GM12878 (cell line): ENCODE measurements around the gene DICER1. TPM values are rescaled to one million over a fixed set of nuclear protein-coding genes. Genes with fewer than 3 reads are reported as not detected.

Source experiments
- ATAC-seq: fragments of 200-7000 bp; cut with Tn5 transposase; 3 replicates; pipeline ENCODE4 v1.9.1; 2020; ENCODE audit warnings: mild to moderate bottlenecking, moderate library complexity
- BruUV-seq: library from RNA; stranded (reverse); fragments of 400-500 nt; replicated peaks from 2 replicates; lab custom pipeline; 2021; lab: Mats Ljungman, UMichigan
- CTCF ChIA-PET: fragments of 300-600 bp; sonication (Branson Sonifier 250); formaldehyde crosslinking; extraction: SDS; loops from one replicate; lab custom pipeline; 2021; ENCODE audit warnings: inconsistent platforms; lab: Yijun Ruan, JAX
- POLR2A ChIA-PET: fragments of 350-600 bp; formaldehyde crosslinking; extraction: SDS; loops from one replicate; lab custom pipeline; 2021; ENCODE audit warnings: inconsistent platforms; lab: Charles Lee
- RAD21 ChIA-PET: fragments of 300-600 bp; sonication (Branson Sonifier 250); formaldehyde crosslinking; loops from one replicate; lab custom pipeline; 2023; ENCODE audit warnings: antibody characterized with exemption; ENCODE audit not compliant: unreplicated experiment; lab: Charles Lee
- SMC1A ChIA-PET: fragments of 300-600 bp; sonication (Branson Sonifier 250); formaldehyde crosslinking; loops from one replicate; lab custom pipeline; 2023; ENCODE audit not compliant: unreplicated experiment, uncharacterized antibody; lab: Charles Lee
- DNase-seq: peaks from one replicate; pipeline ENCODE4 v3.0.0-alpha.2; 2011; ENCODE audit warnings: low read depth, low spot score
- FAIRE-seq: peaks from 3 replicates; lab custom pipeline; 2011; peaks lifted over from hg19 to GRCh38; lab: Jason Lieb, UNC
- H2AFZ ChIP-seq: 2 replicates; pipeline ENCODE4 v1.6.0; 2011; ENCODE audit warnings: low read depth, low read length, control low read depth; ENCODE audit not compliant: control insufficient read depth
- H3K27ac ChIP-seq: 2 replicates; pipeline ENCODE4 v1.5.1; 2011; ENCODE audit warnings: control low read depth; ENCODE audit not compliant: control insufficient read depth, insufficient read depth
- H3K27me3 ChIP-seq, 2 experiments: replicated peaks in 1 of 2; 2 replicates each; pipeline versions ENCODE4 v1.6.0 to v1.6.1; 2011; ENCODE audit warnings: low read length in 1 of 2; ENCODE audit not compliant: control insufficient read depth in 2 of 2, insufficient read depth in 2 of 2
- H3K36me3 ChIP-seq, 2 experiments: 2 replicates each; pipeline ENCODE4 v1.5.1; 2011; ENCODE audit warnings: low read length in 1 of 2; ENCODE audit not compliant: control insufficient read depth in 2 of 2, insufficient read depth in 2 of 2
- H3K4me1 ChIP-seq: 2 replicates; pipeline ENCODE4 v1.6.1; 2011; ENCODE audit warnings: mild to moderate bottlenecking, low read length, moderate library complexity, mixed read lengths; ENCODE audit not compliant: control insufficient read depth, insufficient read depth
- H3K4me2 ChIP-seq: 2 replicates; pipeline ENCODE4 v1.6.0; 2011; ENCODE audit warnings: control low read depth; ENCODE audit not compliant: control insufficient read depth, insufficient read depth
- H3K4me3 ChIP-seq: fragments of 200-600 bp; sonication (generic); 2 replicates; pipeline ENCODE4 v1.5.1; 2016
- H3K79me2 ChIP-seq: 2 replicates; pipeline ENCODE4 v1.6.0; 2011; ENCODE audit warnings: low read length; ENCODE audit not compliant: control insufficient read depth, insufficient read depth
- H3K9ac ChIP-seq: 2 replicates; pipeline ENCODE4 v1.8.0; 2011; ENCODE audit warnings: low read length, control low read depth, mixed read lengths; ENCODE audit not compliant: control insufficient read depth, insufficient read depth
- H3K9me3 ChIP-seq: replicated peaks from 3 replicates; pipeline ENCODE4 v1.5.1; 2011; ENCODE audit warnings: mild to moderate bottlenecking, low read length; ENCODE audit not compliant: control insufficient read depth, insufficient read depth
- H4K20me1 ChIP-seq: 2 replicates; pipeline ENCODE4 v1.6.0; 2011; ENCODE audit not compliant: control insufficient read depth, insufficient read depth
- BCL3 ChIP-seq: IDR thresholded peaks from 2 replicates; pipeline ENCODE4 v1.6.1; 2011; ENCODE audit warnings: borderline replicate concordance, low read depth, mild to moderate bottlenecking, moderate library complexity, low read length; ENCODE audit not compliant: insufficient read depth, poor library complexity, severe bottlenecking
- CHD1 ChIP-seq: IDR thresholded peaks from 2 replicates; pipeline ENCODE4 v1.6.1; 2012; ENCODE audit warnings: low read depth, low read length, improper control_type of control experiment
- ETV6 ChIP-seq, 2 experiments: fragments of 450-650 bp in 1 of 2; IDR thresholded peaks in 1 of 2; conservative IDR thresholded peaks in 1 of 2; 2 replicates each; pipeline ENCODE4 v1.6.1; 2014; ENCODE audit warnings: antibody characterized with exemption in 1 of 2, borderline replicate concordance in 1 of 2, low read depth in 1 of 2, mild to moderate bottlenecking in 1 of 2, moderate library complexity in 1 of 2
- FOXM1 ChIP-seq: IDR thresholded peaks from 2 replicates; pipeline ENCODE4 v1.6.1; 2012; ENCODE audit warnings: low read depth, mild to moderate bottlenecking, inconsistent platforms, low read length, moderate library complexity
- IRF3 ChIP-seq: fragments of 450-650 bp; IDR thresholded peaks from 2 replicates; pipeline ENCODE4 v1.6.1; 2014; ENCODE audit warnings: mild to moderate bottlenecking
- KLF5 ChIP-seq: fragments of 450-650 bp; IDR thresholded peaks from 2 replicates; pipeline ENCODE4 v1.6.1; 2014; ENCODE audit warnings: mild to moderate bottlenecking; ENCODE audit not compliant: partially characterized antibody
- POLR2AphosphoS2 ChIP-seq: IDR thresholded peaks from 2 replicates; pipeline ENCODE4 v1.6.1; 2011; ENCODE audit warnings: low read depth, mild to moderate bottlenecking, low read length, improper control_type of control experiment, moderate library complexity
- RAD21 ChIP-seq: IDR thresholded peaks from 2 replicates; pipeline ENCODE4 v1.6.1; 2011; ENCODE audit warnings: mild to moderate bottlenecking, low read depth, low read length, moderate library complexity; ENCODE audit not compliant: insufficient read depth
- RELA ChIP-seq: fragments of 450-650 bp; IDR thresholded peaks from 2 replicates; pipeline ENCODE4 v1.8.0; 2014; ENCODE audit warnings: borderline replicate concordance; ENCODE audit not compliant: partially characterized antibody
- SIX5 ChIP-seq: IDR thresholded peaks from 2 replicates; pipeline ENCODE4 v1.6.1; 2011; ENCODE audit warnings: mild to moderate bottlenecking, low read depth, low read length, moderate library complexity; ENCODE audit not compliant: severe bottlenecking
- SMAD1 ChIP-seq: fragments of 450-650 bp; IDR thresholded peaks from 2 replicates; pipeline ENCODE4 v1.6.1; 2018; ENCODE audit warnings: mild to moderate bottlenecking, low read depth; ENCODE audit not compliant: partially characterized antibody
- USF2 ChIP-seq: IDR thresholded peaks from 2 replicates; pipeline ENCODE4 v1.6.1; 2011; ENCODE audit warnings: low read depth, low read length, improper control_type of control experiment, borderline replicate concordance
- ZBTB40 ChIP-seq: fragments of 450-650 bp; IDR thresholded peaks from 2 replicates; pipeline ENCODE4 v1.6.1; 2016; ENCODE audit warnings: mild to moderate bottlenecking, moderate library complexity, borderline replicate concordance
- ZNF217 ChIP-seq: fragments of 450-650 bp; IDR thresholded peaks from 2 replicates; pipeline ENCODE4 v1.6.1; 2017; ENCODE audit warnings: antibody characterized with exemption, mild to moderate bottlenecking
- ZNF24 ChIP-seq: fragments of 450-650 bp; IDR thresholded peaks from 2 replicates; pipeline ENCODE4 v1.6.1; 2017; ENCODE audit warnings: antibody characterized with exemption, mild to moderate bottlenecking
- WGBS: methylation state at CpG from one replicate; pipeline ENCODE4 v1.1.6; 2016; ENCODE audit warnings: low lambda C conversion rate; ENCODE audit not compliant: insufficient replicate concordance, insufficient coverage; ENCODE audit errors: missing lambda C conversion rate; 5-methylcytosine and 5-hydroxymethylcytosine counted together
- in situ Hi-C: fragments of 300-500 bp; cut with MboI; formaldehyde crosslinking; loops from 9 replicates; pipeline ENCODE4 v1.14.3; 2018; ENCODE audit warnings: mixed read lengths
- intact Hi-C: fragments of 100-400 bp; cut with micrococcal nuclease; formaldehyde crosslinking; loops from one replicate; pipeline ENCODE4 v1.14.2; 2022; ENCODE audit not compliant: unreplicated experiment
- polyA plus RNA-seq, 11 experiments: library from polyadenylated mRNA; depleted of rRNA in 4 of 11; unstranded in 6 of 11; stranded (reverse) in 5 of 11; fragments of >200 nt; fragmentation: Nextera tagmentation in 4 of 11; fragmentation: Illumina TruSeq in 1 of 11; extraction: Ambion mirVana in 4 of 11; extraction: Trizol in 1 of 11; gene quantifications; 1 replicate in 1 of 11; 2 replicates in 10 of 11; pipeline versions ENCODE4 v1.2.1 to v1.2.3, GENCODE V29; 2011 to 2016; ENCODE audit warnings: inconsistent platforms in 2 of 11, missing spikeins in 2 of 11, low read depth in 1 of 11
- total RNA-seq, 4 experiments: library from RNA; depleted of rRNA in 3 of 4; stranded (reverse); fragments of >200 nt in 3 of 4; fragmentation: Illumina TruSeq in 1 of 4; extraction: Trizol in 1 of 4; gene quantifications; 2 replicates each; pipeline versions ENCODE4 v1.2.1 to v1.2.3, GENCODE V29; 2013 to 2021

DICER1 gene
- total and polyA plus RNA-seq, 10 of the 15 experiments (the other 5 are each of a cell fraction or from before 2014, with no cell fraction given) = 6.8 to 70.8 (median 37.1) TPM

GRCh38 chr14:95183082-95183481 lies 25.8 kb upstream of the DICER1 start (continued):
- TF ChIP-seq ZNF24 (no peak), KLF5 (no peak)

- Histone ChIP-seq H3K4me3 (no peak overlapping the region), H2AFZ (no peak overlapping the region), H3K27me3 (no peaks in the 10 kb centered on the region), H3K9ac (no peak overlapping the region), H3K4me2 (no peak overlapping the region), H3K4me1 (no peaks in the 10 kb centered on the region), H3K79me2 (no peaks in the 10 kb centered on the region), H3K9me3 (no peaks in the 10 kb centered on the region), H3K36me3 (no peaks in the 10 kb centered on the region), H4K20me1 (no peaks in the 10 kb centered on the region), H3K27ac (no peak overlapping the region)
- ChIA-PET CTCF (interaction anchor here (1.1 to 5.8 kb wide), 4 partner anchors 8 to 179 kb away, joined by 3 to 54 read pairs (median 6); no protein-coding TSS in a partner anchor), SMC1A (interaction anchor here (0.6 to 3.9 kb wide), 10 partner anchors 10 to 145 kb away, joined by 3 to 36 read pairs (median 8); no protein-coding TSS in a partner anchor), POLR2A (interaction anchor here (0.8 to 1.7 kb wide), 2 partner anchors 9 to 11 kb away, joined by 4 to 7 read pairs; no protein-coding TSS in a partner anchor), RAD21 (interaction anchor here (1.0 to 4.7 kb wide), 4 partner anchors 25 to 145 kb away, joined by 3 to 23 read pairs (median 4); no protein-coding TSS in a partner anchor)
- intact Hi-C loops = no loop called here
- 94% methylated on average over 8 of the region's 8 CpGs for WGBS
- no TSS peak for BruUV-seq
- FAIRE-seq (no peak), DNase-seq (no peak), ATAC-seq (no peak)
- in situ Hi-C loops = no loop called here
- TF ChIP-seq SMAD1 (no peak), FOXM1 (no peak), BCL3 (no peak), IRF3 (no peak), ETV6 (conservative IDR thresholded peaks at IDR 0.05 in 1 of 2, IDR thresholded peaks at IDR 0.05 in 1 of 2; ENCODE audit: borderline replicate concordance in 1 of 2, low read depth in 1 of 2) (no peak), SIX5 (no peak), CHD1 (no peak), ZNF217 (no peak), RELA (no peak), POLR2AphosphoS2 (no peak), ZBTB40 (no peak), USF2 (no peak), RAD21 (no peak)
Measured at GRCh38 chr14:95182379-95182778, 25.1 kb upstream of the DICER1 start.
